Measurements from ENCODE around the gene PCNT. TPM values are rescaled to one million over a fixed set of nuclear protein-coding genes. Genes with fewer than 3 reads are reported as not detected.
"Not testable (repeated sequence)": the region's sequence is repeated elsewhere in the genome, so short reads cannot be mapped to it uniquely, and the experiment has no call there.

The PCNT gene
- total and polyA plus RNA-seq, 2 donors (not counting 1 experiment from before 2014, with no cell fraction given), result 20.3 to 58.1 TPM

GRCh38 chr21:46448855-46449254 is 124.9 kb downstream of the PCNT start:
- H3K9ac ChIP-seq (ENCODE audit: low read length); H3K4me3 Mint-ChIP-seq; H3K4me3 ChIP-seq (ENCODE audit: control extremely low read depth in 1 of 5, extremely low read depth in 1 of 5, insufficient read depth in 1 of 5, low read depth in 2 of 5, low read length in 4 of 5); H3K36me3 ChIP-seq (replicated peaks in 1 of 2; ENCODE audit: control extremely low read depth in 1 of 2, control insufficient read depth in 1 of 2, extremely low read depth in 1 of 2, insufficient read depth in 2 of 2, low read length in 1 of 2); DNase-seq; H2AFZ ChIP-seq (ENCODE audit: insufficient read depth, low read depth, low read length, poor library complexity, severe bottlenecking); POLR2A ChIA-PET; H4K20me1 ChIP-seq (ENCODE audit: control insufficient read depth, insufficient read depth, low read length, poor library complexity, severe bottlenecking); H3K27ac Mint-ChIP-seq; H3K4me1 Mint-ChIP-seq; CTCF ChIA-PET; H3K4me1 ChIP-seq (ENCODE audit: control insufficient read depth in 2 of 2, insufficient read depth in 2 of 2, low read length in 2 of 2); H3K27me3 Mint-ChIP-seq; H3K4me2 ChIP-seq (replicated peaks; ENCODE audit: low read depth, low read length, poor library complexity, severe bottlenecking); H3K27ac ChIP-seq (ENCODE audit: low read length in 2 of 2); ATAC-seq (ENCODE audit: low read depth); H3K9me3 Mint-ChIP-seq (ENCODE audit: insufficient read depth); intact Hi-C loops (cut with micrococcal nuclease); H3K27me3 ChIP-seq (replicated peaks in 1 of 4; ENCODE audit: control extremely low read depth in 1 of 4, control insufficient read depth in 3 of 4, insufficient read depth in 4 of 4, low read length in 3 of 4): not testable (repeated sequence)
- 100% methylated on average over 4 of the region's 6 CpGs for WGBS (ENCODE audit: insufficient coverage)
- peaks cover 33% of the 10 kb centered on the region for H3K79me2 ChIP-seq (ENCODE audit: control insufficient read depth, insufficient read depth, low read length)
- peaks cover 0 to 22% (median 0%) of the 10 kb centered on the region in 3 donors for H3K9me3 ChIP-seq (ENCODE audit: control extremely low read depth in 1 of 3, control insufficient read depth in 2 of 3, insufficient read depth in 1 of 3, low read length in 2 of 3)

GRCh38 chr21:46452710-46453109 is 128.8 kb downstream of the PCNT start:
- Histone ChIP-seq H3K27ac (ENCODE audit: low read length in 2 of 2) (no peak overlapping the region), H3K79me2 (ENCODE audit: control insufficient read depth, insufficient read depth, low read length) (peaks cover 65% of the 10 kb centered on the region), H3K4me1 (ENCODE audit: control insufficient read depth in 2 of 2, insufficient read depth in 2 of 2, low read length in 2 of 2) (peaks cover 6 to 10% of the 10 kb centered on the region in 2 donors), H3K36me3 (replicated peaks in 1 of 2; ENCODE audit: control extremely low read depth in 1 of 2, control insufficient read depth in 1 of 2, extremely low read depth in 1 of 2, insufficient read depth in 2 of 2, low read length in 1 of 2) (peaks cover 0 to 10% of the 10 kb centered on the region in 2 experiments), H4K20me1 (ENCODE audit: control insufficient read depth, insufficient read depth, low read length, poor library complexity, severe bottlenecking) (peaks cover 2% of the 10 kb centered on the region), H2AFZ (ENCODE audit: insufficient read depth, low read depth, low read length, poor library complexity, severe bottlenecking) (no peak overlapping the region), H3K9me3 (ENCODE audit: control extremely low read depth in 1 of 3, control insufficient read depth in 2 of 3, insufficient read depth in 1 of 3, low read length in 2 of 3) (peaks cover 0 to 17% (median 0%) of the 10 kb centered on the region in 3 donors), H3K9ac (ENCODE audit: low read length) (no peak overlapping the region), H3K27me3 (replicated peaks in 1 of 4; ENCODE audit: control extremely low read depth in 1 of 4, control insufficient read depth in 3 of 4, insufficient read depth in 4 of 4, low read length in 3 of 4) (no peaks in the 10 kb centered on the region), H3K4me2 (replicated peaks; ENCODE audit: low read depth, low read length, poor library complexity, severe bottlenecking) (no peak overlapping the region), H3K4me3 (ENCODE audit: control extremely low read depth in 1 of 5, extremely low read depth in 1 of 5, insufficient read depth in 1 of 5, low read depth in 2 of 5, low read length in 4 of 5) (no peak overlapping the region)
- Mint-ChIP-seq H3K4me3 (no peak overlapping the region), H3K9me3 (ENCODE audit: insufficient read depth) (peaks cover 6% of the 10 kb centered on the region), H3K27ac (no peak overlapping the region), H3K27me3 (no peaks in the 10 kb centered on the region), H3K4me1 (peaks cover 16% of the 10 kb centered on the region)
- ATAC-seq (ENCODE audit: low read depth), result no peak
- POLR2A ChIA-PET, result no interaction called here
- WGBS (ENCODE audit: insufficient coverage), result 97% methylated on average over 5 of the region's 5 CpGs
- CTCF ChIA-PET, result no interaction called here
- intact Hi-C loops (cut with micrococcal nuclease), result no loop called here
- no peak for DNase-seq
- no peak for TF ChIP-seq CTCF (IDR thresholded peaks at IDR 0.05)
- TF ChIP-seq EZH2 (IDR thresholded peaks at IDR 0.05; ENCODE audit: borderline replicate concordance, insufficient read depth, low read depth, low read length, poor library complexity, severe bottlenecking), result no peak

Measured in B cell (primary cell).